ENCODE data around the gene AFG1L.

DNA sequence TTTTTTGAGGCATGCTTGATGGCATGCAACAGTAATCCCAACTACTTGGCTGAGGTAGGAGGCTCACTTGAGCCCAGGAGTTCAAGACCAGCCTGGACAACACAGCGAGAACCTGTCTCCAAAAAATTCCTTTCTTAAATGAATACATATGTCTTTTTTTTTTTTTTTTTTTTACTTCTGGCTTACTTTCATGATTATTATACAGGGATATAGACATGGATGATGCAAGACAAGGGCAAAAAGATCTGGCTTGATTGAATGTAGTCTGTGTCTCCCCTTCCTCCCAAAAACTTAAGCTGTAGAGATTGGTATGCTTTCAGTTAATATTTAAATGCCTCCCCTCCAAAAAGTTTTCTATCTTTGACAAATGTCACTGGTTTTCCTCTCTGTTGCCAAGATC is 41.6 kb upstream of the AFG1L start:
- TF ChIP-seq POLR2A (IDR thresholded peaks at IDR 0.05), result no peak
- TF ChIP-seq, protein P1, sequence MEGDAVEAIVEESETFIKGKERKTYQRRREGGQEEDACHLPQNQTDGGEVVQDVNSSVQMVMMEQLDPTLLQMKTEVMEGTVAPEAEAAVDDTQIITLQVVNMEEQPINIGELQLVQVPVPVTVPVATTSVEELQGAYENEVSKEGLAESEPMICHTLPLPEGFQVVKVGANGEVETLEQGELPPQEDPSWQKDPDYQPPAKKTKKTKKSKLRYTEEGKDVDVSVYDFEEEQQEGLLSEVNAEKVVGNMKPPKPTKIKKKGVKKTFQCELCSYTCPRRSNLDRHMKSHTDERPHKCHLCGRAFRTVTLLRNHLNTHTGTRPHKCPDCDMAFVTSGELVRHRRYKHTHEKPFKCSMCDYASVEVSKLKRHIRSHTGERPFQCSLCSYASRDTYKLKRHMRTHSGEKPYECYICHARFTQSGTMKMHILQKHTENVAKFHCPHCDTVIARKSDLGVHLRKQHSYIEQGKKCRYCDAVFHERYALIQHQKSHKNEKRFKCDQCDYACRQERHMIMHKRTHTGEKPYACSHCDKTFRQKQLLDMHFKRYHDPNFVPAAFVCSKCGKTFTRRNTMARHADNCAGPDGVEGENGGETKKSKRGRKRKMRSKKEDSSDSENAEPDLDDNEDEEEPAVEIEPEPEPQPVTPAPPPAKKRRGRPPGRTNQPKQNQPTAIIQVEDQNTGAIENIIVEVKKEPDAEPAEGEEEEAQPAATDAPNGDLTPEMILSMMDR (IDR thresholded peaks at IDR 0.05), result no peak
- TF ChIP-seq POLR2AphosphoS5 (IDR thresholded peaks at IDR 0.05), result no peak

Data from stomach (tissue), 4 donors.